Chondrocyte (in vitro differentiated cells): ENCODE results near the gene PARP1. TPM values are rescaled to one million over a fixed set of nuclear protein-coding genes. Genes with fewer than 3 reads are reported as not detected.

Experiments used
- DNase-seq: peaks from one replicate; pipeline ENCODE4 v3.0.0; 2021; ENCODE audit warnings: mixed read lengths, low spot score
- H3K27ac Mint-ChIP-seq: one replicate; pipeline ENCODE4 v1.8.0; 2021; ENCODE audit warnings: mild to moderate bottlenecking, moderate library complexity, mixed read lengths; ENCODE audit not compliant: unreplicated experiment
- H3K27me3 Mint-ChIP-seq: 2 replicates; pipeline ENCODE4 v1.8.0; 2021; ENCODE audit warnings: low read depth, mixed read lengths
- H3K36me3 Mint-ChIP-seq: 2 replicates; pipeline ENCODE4 v1.8.0; 2021; ENCODE audit warnings: low read depth, mixed read lengths
- H3K4me1 Mint-ChIP-seq: 2 replicates; pipeline ENCODE4 v1.8.0; 2021; ENCODE audit warnings: low read depth, mild to moderate bottlenecking, mixed read lengths
- H3K4me3 Mint-ChIP-seq: one replicate; pipeline ENCODE4 v1.8.0; 2021; ENCODE audit warnings: mild to moderate bottlenecking, moderate library complexity, mixed read lengths; ENCODE audit not compliant: unreplicated experiment
- H3K9me3 Mint-ChIP-seq: 2 replicates; pipeline ENCODE4 v1.8.0; 2021; ENCODE audit warnings: low read depth, mixed read lengths
- CTCF ChIP-seq: fragments of 200-600 bp; sonication (generic); IDR thresholded peaks from 2 replicates; pipeline ENCODE4 v1.5.0; 2021; ENCODE audit warnings: antibody characterized with exemption, mild to moderate bottlenecking, moderate library complexity
- total RNA-seq: library from RNA; stranded (reverse); gene quantifications from 3 replicates; pipeline ENCODE4 v1.2.1, GENCODE V29; 2021

Gene PARP1
- total RNA-seq, 1 donor from 2014 or later: 48.6 TPM

- TF ChIP-seq CTCF: no peak
- H3K27ac Mint-ChIP-seq: no peak overlapping the region
- no peaks in the 10 kb centered on the region for H3K27me3 Mint-ChIP-seq
- peaks cover 49% of the 10 kb centered on the region for H3K36me3 Mint-ChIP-seq
- DNase-seq: no peak
- H3K9me3 Mint-ChIP-seq: no peaks in the 10 kb centered on the region
- H3K4me3 Mint-ChIP-seq: no peak overlapping the region
- H3K4me1 Mint-ChIP-seq: no peaks in the 10 kb centered on the region
Observed at GRCh38 chr1:226384717-226385116, 23.2 kb downstream of the PARP1 start.

- Mint-ChIP-seq H3K27ac (no peak overlapping the region), H3K27me3 (no peaks in the 10 kb centered on the region), H3K4me1 (no peaks in the 10 kb centered on the region), H3K4me3 (no peak overlapping the region), H3K36me3 (peaks cover 50% of the 10 kb centered on the region), H3K9me3 (no peaks in the 10 kb centered on the region)
- no peak for TF ChIP-seq CTCF
- DNase-seq: no peak
Observed at GRCh38 chr1:226384040-226384439, 23.9 kb downstream of the PARP1 start.

- TF ChIP-seq CTCF: no peak
Observed at GRCh38 chr1:226382030-226382429, 25.9 kb downstream of the PARP1 start.

GRCh38 chr1:226381226-226381998, 26.5 kb downstream of the PARP1 start:
- no peak overlapping the region for H3K4me3 Mint-ChIP-seq
- no peaks in the 10 kb centered on the region for H3K4me1 Mint-ChIP-seq
- H3K36me3 Mint-ChIP-seq: peaks cover 60% of the 10 kb centered on the region
- TF ChIP-seq CTCF: no peak
- DNase-seq: no peak
- H3K9me3 Mint-ChIP-seq: no peaks in the 10 kb centered on the region
- no peak overlapping the region for H3K27ac Mint-ChIP-seq
- H3K27me3 Mint-ChIP-seq: no peaks in the 10 kb centered on the region

More at GRCh38 chr1:226382030-226382429, 25.9 kb downstream of the PARP1 start:
- H3K36me3 Mint-ChIP-seq: peaks cover 59% of the 10 kb centered on the region
- no peaks in the 10 kb centered on the region for H3K4me1 Mint-ChIP-seq
- no peaks in the 10 kb centered on the region for H3K9me3 Mint-ChIP-seq
- H3K4me3 Mint-ChIP-seq: no peak overlapping the region
- H3K27me3 Mint-ChIP-seq: no peaks in the 10 kb centered on the region
- H3K27ac Mint-ChIP-seq: no peak overlapping the region
- DNase-seq: no peak

- no peak for TF ChIP-seq CTCF
- Mint-ChIP-seq H3K4me3 (no peak overlapping the region), H3K4me1 (peaks cover 6% of the 10 kb centered on the region), H3K27ac (peak overlapping the region; percentile 46), H3K9me3 (no peaks in the 10 kb centered on the region), H3K36me3 (peaks cover 55% of the 10 kb centered on the region), H3K27me3 (no peaks in the 10 kb centered on the region)
- no peak for DNase-seq
Observed at GRCh38 chr1:226378071-226378470, 29.8 kb downstream of the PARP1 start.
